GM19328 (cell line): ENCODE measurements around the gene IL1RAP.

ENCODE experiments used
- ATAC-seq: cut with Tn5 transposase; IDR thresholded peaks from one replicate; pipeline ENCODE4 v1.9.1; 2021; ENCODE audit warnings: mild to moderate bottlenecking, moderate library complexity; ENCODE audit not compliant: unreplicated experiment

The IL1RAP gene

DNA sequence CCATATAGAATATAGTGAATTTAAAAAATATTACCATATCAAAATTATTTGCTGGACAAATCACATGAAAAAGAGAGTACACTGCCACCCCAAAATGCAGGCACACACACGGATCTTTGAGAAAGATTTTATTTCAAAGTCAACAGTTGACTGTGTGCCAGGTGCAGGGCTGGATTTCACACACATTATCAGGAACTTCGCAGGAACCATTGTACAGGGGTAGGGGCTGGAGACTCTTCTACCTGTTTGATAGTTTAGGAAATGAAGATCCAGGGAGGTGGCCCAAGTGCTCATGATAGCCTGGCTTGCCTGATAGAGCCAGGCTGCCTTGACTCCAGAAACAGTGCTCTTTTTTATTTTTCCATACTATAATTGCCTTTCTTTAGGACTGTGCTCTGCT lies 54.2 kb downstream of the IL1RAP start:
- no peak for ATAC-seq

DNA sequence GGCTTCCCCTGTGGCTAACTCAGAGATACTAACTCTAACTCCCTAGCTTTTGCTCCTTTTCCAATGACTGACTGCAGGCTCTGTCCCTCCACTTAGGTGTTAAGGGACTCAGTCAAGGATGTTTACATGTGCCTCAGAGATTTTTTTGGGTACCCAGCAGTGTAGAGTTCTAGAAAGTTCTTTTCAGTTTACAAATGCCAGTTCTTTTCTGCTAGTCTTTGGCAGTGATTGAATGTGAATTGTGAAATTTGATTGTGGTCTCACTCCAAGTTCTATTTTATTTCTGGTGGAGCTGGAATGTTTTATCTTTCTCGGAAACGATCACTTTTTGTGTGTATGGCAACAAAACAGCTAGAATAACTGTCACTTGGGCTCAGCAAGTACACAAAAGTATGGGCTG lies 60.6 kb downstream of the IL1RAP start:
- ATAC-seq, result no peak

DNA sequence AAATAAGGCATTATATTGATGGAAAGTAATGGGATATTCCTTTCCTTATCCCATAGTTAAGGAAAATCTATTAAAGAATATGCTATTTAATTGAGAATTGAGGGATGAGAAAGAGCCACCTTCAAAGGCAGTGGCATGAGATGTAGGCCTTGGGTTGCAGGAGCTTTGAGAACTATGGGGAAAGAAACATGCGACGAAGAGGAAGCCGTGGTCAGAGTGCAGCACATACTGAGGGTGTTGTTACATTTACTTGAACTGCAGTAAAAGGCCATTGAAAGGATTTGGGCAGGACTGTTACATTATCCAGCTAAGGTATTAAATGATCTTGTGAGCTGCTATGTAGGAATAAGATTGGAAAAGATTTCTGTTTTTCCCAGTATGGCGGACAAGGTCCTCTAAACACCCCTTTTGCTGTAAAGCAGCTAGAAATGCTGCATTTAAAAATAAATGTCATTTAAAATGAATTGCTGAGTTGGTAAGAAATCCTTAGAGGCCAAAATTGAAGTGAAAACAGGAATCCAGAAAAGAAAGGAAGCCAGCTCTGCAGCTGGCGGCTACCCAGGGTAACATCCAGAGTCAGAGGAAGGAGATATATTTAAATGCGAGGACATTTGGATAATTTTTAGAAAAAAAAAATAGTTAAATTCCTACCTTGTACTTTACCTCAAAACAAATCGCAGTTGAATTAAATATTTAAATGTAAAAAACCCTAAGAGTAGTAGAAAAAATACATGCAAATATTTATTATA lies 61.7 kb downstream of the IL1RAP start:
- no peak for ATAC-seq

DNA sequence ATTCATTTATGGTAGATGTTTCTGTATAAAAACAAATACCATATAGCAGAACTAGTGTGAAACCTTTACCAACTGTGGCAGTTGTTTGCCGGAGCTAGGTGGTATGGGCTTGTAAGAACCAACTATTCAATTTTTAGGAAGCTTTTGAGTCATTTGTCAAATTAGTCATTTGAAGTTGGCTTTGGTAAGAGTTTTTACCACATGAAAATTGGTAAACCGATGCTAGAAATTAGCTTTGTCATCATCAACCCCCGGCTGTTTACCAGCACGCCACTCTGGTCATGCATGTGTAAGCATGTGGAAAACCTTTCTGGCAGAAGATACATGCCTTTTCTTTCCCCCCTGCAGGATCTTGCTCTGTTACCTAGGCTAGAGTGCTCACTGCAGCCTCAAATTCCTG lies 63.3 kb downstream of the IL1RAP start:
- no peak for ATAC-seq

DNA sequence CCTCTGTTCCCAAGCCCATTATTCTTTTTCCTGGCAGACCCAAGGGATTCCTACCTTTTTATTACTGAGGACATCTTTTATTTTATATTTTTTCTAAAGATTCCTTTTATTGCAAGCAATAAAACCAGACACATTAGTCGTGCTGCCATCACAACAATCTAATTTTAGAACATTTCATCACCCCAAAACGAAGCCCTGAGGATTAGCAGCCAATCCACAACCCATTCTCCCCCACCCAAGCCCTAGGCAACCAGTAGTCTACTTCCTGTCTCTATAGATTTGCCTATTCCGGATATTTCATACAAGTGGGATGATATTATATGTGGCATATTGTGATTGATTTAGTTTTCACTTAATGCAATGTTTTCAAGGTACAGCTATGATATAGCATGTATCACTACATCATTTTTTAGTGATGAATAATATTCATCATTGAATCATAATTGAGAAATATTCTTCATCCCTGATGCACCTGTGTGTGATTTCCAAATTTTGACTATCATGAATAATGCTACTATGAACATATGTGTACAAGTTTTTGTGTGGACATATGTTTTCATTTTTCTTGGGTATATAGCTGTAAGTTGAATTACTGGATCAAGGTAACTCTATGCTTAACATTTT lies 65.7 kb downstream of the IL1RAP start:
- ATAC-seq, result no peak

DNA sequence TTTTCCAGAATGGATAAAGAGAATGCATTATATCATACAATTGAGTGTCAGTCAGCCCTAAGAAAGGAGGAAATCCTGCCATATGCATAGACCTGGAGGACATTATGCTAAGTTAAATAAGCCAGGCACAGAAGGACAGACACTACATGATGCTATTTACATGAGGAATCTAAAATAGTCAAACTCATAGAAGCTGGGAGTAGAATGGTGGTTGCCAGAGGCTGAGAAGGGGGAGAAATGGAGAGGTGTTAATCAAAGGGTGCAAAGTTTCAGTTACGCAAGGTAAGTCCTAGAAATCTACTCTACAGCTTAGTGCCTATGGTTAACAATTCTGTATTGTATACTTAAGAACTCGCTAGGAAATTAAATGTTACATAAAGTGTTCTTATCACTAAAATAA lies 66.5 kb downstream of the IL1RAP start:
- no peak for ATAC-seq

DNA sequence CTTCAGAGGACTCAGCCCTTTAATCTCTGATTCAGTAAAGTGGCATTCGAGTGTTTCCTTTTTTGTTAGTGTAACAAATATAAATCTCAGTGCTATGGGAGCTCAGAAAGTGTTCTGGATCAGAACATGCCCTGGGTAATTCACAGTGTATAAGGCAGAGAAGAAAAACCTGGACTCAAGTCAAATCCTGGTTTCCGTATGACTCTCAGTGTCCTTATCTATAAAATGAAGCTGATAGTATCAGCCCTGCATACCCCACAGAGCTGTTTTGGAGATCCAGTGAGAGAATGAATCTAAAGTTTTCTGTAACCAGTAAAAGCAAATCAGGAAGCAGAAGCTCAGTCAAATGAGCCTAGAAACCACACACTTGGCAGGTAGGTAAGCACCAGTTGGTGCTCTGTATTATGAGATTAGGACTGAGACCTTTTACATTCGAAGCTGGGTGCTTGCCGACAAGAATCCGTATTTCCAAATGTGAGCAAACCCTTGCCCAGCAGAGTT lies 67.2 kb downstream of the IL1RAP start:
- ATAC-seq, result no peak

DNA sequence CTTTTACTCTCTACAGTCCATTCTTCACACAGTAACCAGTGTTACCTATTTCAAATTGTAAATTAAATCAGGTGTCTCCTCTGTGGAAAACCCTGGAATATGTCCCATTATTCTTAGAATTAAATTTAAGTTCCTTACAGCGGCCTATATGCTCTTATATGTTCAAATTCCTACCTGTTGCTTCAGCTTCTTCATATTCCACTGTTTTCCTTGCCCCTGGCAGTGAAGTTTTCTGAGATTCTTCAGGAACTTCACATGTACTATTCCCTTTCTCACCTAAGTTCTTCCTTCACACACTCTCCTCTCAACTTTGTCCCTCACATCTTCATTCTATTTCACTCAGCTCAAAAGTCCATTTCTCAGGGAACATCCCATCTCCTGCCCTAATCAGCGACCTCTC lies 68.8 kb downstream of the IL1RAP start:
- ATAC-seq, result no peak

DNA sequence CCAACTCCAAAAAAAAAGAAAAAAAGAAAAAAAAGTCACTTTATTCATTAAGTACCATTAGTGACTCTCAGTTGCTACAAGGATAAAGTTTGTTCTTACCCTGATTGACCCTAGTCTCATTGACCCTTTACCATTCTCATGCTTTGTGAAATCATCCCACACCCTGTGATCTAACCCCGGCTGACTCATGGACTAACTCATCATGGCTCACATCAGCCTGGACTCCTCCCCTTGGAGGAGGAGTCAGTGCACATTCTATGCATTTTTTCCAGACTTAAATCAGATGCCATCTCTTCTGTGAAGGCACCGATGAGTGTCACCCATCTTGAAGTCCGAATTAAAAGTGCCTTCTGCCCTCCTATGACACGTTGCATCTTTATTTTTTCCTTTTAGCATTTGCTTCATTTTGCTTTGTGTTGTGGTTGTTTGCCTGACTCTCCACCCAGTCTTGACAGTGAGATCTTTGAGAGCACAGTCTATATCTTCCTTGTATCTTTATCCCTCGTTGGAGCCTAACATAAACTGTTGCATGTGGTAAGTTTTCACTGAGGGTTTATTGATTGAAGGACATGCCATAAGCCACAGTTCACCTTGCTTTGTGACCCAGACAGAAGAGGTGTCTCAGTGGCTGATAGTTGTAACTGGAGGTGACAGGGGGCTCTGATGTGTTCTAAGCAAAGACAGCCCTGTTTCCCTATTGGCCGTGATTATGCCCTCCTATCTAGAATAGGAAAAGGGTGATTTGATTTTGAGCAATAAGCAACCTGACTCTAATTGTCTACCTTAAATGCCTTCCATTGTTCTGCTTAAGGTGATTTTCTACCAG lies 72.1 kb downstream of the IL1RAP start:
- no peak for ATAC-seq

DNA sequence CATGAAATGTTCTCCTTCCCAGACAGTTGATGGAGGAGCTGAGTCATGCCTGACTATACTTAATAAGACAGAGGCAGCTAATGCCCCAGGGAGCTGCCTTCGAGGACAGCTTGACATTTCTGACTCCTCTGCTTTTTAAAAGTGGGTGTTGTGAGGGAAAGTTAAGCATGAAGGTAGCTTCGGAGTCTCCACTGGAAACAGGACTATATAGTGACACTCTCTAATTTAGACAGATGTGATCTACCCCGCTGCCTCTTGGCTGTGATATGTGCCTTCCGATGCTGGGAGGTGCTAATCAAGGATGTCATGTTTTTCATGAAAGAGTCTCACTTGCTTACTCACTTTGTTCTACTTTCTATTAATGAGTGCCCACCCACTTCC lies 72.7 kb downstream of the IL1RAP start:
- no peak for ATAC-seq

DNA sequence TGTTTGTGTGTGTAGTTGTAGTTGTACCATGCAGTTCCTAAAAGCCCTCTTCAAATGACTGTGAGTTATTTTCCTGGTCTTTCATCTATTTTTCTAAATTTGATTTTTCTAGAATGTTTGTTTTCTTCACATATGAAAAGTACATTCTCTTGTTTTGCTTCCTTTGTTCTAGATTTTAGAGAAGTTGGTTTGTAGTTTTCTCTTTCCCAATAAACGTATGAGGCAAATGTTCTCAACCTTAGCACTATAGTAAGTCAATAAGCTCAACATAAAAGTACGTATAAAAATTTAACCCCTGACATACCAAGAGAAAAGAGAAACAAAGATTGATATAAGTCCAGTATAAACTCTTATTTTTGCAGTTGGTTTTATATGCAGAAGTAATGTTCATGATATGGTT lies 74.7 kb downstream of the IL1RAP start:
- no peak for ATAC-seq

DNA sequence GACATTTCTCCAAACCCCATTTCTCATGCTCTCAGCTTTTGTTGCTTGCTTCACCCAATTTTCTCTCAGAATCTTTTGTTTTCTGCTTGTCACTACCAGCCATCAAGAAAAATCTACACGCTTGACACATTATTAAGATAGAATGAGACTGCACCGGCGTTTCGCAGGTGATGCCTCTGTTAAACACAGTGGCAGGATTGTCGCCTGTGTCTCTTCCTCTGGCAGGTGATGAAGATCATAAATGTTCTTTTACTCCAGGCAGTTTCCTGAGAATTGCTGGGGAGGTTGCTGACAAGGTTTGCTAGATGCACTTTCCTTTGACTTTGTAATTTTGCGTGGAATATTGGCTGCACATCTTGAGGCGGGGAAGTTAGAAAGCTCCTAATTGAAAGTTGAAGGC lies 75.4 kb downstream of the IL1RAP start:
- no peak for ATAC-seq

DNA sequence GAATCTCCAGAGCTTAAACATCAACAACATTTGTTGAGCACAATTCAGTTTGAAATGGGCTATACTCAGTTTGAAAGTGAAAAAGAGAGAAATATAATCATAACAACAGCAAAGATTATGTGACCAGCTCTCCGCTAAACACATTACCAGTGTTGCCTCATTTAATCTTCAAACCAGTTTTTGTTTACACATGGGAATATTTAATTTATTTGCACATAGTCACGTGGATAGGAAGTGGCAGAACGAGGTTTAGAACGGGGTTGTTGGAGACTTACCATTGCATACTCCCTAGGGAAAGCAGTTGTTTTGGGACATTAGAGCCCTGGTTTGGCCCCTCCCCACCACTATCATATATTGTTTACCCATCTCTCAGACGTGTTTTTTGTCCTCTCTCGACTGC lies 77.2 kb downstream of the IL1RAP start:
- no peak for ATAC-seq

DNA sequence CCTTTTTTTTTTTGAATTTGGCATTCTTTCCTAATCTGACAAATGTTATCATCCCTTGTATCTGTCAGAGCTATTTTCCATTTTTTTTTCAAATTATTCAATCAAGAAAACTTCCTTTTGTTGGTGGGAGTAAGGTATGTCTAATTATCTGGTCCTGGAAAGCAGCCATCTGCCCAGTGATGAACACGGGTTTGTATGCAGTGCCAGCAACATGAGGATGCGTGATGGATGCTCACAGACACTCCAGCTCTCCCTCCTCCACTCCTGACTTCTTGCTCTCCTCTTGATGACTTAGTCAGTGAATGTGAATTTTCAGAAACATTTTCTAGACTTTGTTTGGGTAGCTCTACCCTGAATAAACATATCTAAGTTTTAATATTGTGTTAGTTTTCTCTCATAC lies 79.2 kb downstream of the IL1RAP start:
- ATAC-seq, result no peak

DNA sequence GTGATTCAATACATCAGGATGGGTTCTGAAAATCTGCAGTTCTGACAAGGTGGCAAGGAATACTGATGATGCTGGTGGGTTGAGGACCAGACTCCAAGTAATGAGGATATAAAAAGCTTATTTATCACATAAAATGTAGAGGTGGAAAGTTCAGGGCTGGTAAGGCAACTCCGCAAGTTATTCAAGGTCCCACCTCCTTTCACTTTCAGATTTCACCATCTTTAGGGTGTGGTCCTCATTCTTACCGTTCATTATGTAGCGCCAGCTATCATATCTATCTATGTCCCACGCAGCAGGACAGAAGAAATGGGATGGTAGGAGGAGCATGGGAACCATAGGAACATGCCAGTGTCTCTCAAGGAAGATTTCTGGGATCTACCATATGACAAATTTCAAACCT lies 80.3 kb downstream of the IL1RAP start:
- ATAC-seq, result no peak

DNA sequence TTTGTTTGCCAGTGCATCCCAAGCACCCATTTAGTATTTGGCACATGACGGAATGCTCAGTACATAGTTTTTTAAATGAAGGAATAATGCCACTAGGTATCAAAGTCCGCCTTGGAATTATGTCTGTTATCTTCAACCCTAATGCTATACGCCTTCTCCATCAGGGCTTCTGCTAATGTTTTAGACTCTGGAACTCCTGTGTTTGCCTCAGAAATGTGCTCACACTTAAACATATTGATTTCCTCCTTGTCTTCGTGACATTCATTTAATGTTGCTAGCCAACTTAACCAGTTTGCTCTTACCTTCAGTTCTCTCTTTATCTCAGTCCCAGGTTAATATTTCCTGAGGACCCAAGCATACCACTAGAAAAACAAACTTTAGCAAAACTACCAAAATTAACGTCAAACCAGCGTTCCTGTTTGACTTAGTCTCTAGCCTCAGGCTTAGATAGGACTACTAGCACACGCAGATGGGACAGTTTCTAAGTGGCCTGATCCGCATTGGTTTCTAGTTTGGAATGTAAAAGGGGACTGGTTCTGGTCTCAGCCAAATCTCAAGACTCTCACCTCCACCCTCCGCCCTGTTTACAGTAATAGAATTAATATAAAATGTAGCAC lies 81.4 kb downstream of the IL1RAP start:
- ATAC-seq, result no peak

DNA sequence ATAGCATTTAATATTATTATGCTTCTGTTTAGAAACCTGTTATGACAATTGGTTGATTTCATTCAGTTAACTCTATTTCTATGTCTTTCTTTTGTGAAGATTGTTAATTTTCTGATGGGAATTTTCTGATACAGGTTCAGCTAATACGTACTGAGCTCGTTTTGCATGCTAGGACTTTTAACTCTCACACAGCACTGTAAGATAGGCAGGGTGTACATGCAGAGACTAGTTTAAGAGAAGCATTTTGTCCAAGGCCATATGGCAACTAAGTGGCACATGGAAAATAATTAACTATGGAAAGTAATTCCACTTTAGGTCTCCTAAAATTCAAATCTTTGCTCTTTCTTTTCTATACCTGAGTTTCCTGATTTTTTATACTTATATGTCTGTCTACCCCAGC lies 81.9 kb downstream of the IL1RAP start:
- ATAC-seq, result no peak

DNA sequence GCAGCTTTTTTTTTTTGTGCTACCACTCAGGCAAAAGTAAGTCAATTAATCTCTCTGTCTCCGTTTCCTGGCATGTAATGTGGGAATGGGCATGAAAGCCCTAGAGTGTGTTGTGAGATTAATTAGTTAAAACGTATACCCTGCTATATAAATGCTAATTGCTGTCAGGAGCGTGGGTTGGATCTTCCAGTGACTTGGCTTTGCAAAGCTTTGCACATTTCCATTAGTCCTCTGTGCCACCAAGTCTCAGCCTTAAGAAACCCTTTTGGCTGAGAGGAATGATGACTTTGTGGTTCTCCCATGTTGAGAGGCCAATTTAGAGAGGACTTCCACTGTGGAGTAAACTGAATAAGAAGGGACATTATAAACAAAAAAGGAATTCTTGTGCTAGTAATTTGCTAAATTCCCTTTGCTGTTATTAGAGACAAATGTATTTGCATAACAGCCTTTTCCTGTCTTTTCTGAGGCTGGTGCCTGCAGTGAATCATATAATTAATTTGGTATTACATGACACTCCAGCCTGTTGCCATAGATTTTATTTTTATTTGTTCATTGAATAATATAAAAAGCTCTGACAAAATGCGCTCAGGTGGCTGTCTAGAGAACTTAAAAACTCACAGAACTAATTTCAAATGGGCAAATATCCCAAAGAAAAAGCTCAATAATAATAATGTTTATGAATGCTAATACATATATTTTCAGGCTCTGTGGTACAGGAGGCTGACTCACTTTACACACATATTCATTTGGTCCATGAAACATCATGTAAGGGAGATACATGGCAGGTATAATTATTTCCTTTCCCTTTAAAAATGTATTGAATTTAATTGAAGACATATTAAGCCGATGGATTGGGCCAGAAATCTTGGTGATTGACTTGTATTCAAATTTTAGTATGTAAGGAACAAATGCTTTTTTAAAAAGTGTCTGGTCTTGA lies 82.7 kb downstream of the IL1RAP start:
- ATAC-seq, result no peak

DNA sequence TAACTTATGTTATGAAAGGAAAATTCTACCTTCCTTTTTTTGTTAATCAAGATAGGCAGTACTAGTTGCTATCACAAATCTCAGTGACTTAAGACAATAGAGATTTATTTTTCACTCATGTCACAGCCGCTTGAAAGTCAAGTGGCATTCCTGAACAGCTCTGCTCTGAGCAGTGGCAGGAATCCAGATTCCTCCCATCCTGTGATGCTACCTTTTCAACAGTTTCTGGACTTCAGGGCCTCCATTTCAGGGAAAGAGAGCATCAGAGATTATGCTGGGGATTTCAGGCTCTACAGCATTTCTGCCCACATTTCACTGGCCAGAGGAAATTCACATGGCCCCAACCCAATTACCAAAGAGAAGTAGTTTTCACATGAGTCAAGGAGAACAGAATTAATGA lies 83.4 kb downstream of the IL1RAP start:
- ATAC-seq, result no peak

DNA sequence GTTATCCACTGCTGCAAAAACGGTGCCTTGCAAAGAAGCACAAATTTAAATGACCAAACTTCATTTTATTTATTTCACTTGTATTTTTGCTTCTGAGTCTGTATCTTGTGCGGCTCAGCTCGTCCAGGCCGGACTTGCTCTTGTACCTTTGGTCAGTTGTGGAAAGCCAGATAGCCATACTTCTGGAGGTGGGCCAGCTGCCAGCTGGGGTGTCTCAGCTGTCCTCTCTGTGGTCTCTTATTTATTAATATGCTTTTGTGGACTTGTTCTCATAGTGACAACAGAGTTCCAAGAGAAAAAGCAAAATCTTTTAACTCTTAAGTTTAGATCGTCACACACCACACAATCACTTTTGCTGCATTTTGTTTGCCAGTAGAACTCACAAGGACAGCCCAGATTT lies 87.7 kb downstream of the IL1RAP start:
- no peak for ATAC-seq
